ENCODE data around the gene ASB18. TPM values are rescaled to one million over a fixed set of nuclear protein-coding genes. Genes with fewer than 3 reads are reported as not detected.
A peak's percentile ranks its signal among the peaks of the same experiment; 100 is the strongest.

The ASB18 gene
- total and polyA plus RNA-seq, 2 of the 8 experiments (the other 6 are each of a cell fraction or from before 2014, with no cell fraction given), result not detected

- CTCF ChIA-PET (ENCODE audit: partially characterized antibody), result interaction anchor here (0.6 to 2.1 kb wide), 7 partner anchors 13 to 417 kb away, joined by 3 to 14 read pairs (median 5); no protein-coding TSS in a partner anchor
- POLR2A ChIA-PET (ENCODE audit: partially characterized antibody), result interaction anchor here (0.6 to 1.0 kb wide), 2 partner anchors 27 to 75 kb away, joined by 3 read pairs; no protein-coding TSS in a partner anchor
- no peak overlapping the region for H2BK15ac ChIP-seq (ENCODE audit: low read length)
- DNase-seq (ENCODE audit: low read depth in 1 of 2, low spot score in 2 of 2) (no peak), FAIRE-seq (no peak)
- no peak overlapping the region for H2BK20ac ChIP-seq (ENCODE audit: low read length)
- no peak overlapping the region for H2BK5ac ChIP-seq (ENCODE audit: low read depth, low read length)
- no peak overlapping the region for H2AFZ ChIP-seq (ENCODE audit: low read length)
- no peak overlapping the region for H3K23ac ChIP-seq (ENCODE audit: insufficient read length)
- no peak overlapping the region for H3K27ac ChIP-seq (ENCODE audit: low read depth, low read length)
- no peaks in the 10 kb centered on the region for H3K79me2 ChIP-seq (ENCODE audit: control insufficient read depth in 1 of 2, insufficient read depth in 2 of 2, low read length in 2 of 2)
- no peaks in the 10 kb centered on the region for H3K79me1 ChIP-seq (ENCODE audit: low read depth, low read length)
- no peak overlapping the region for H3K56ac ChIP-seq (replicated peaks; ENCODE audit: insufficient read length, low read depth, low read length)
- TF ChIP-seq BACH1 (IDR thresholded peaks at IDR 0.05; ENCODE audit: low read length) (no peak), EP300 (IDR thresholded peaks at IDR 0.05; ENCODE audit: borderline replicate concordance in 1 of 2, low read depth in 2 of 2, low read length in 2 of 2) (no peak), KDM5A (IDR thresholded peaks at IDR 0.05; ENCODE audit: low read length) (no peak), PHF8 (conservative IDR thresholded peaks at IDR 0.05; ENCODE audit: low read depth, low read length) (no peak), SIN3A (conservative IDR thresholded peaks at IDR 0.05 in 1 of 2, IDR thresholded peaks at IDR 0.05 in 1 of 2; ENCODE audit: low read depth in 1 of 2, low read length in 2 of 2) (no peak), ATF2 (IDR thresholded peaks at IDR 0.05; ENCODE audit: low read length) (no peak), RNF2 (IDR thresholded peaks at IDR 0.05; ENCODE audit: borderline replicate concordance, low read depth, low read length, missing control alignments, poor library complexity, severe bottlenecking) (no peak), ASH2L (IDR thresholded peaks at IDR 0.05; ENCODE audit: low read length) (no peak), SAP30 (IDR thresholded peaks at IDR 0.05; ENCODE audit: insufficient read depth, insufficient replicate concordance, low read length) (no peak), SP2 (IDR thresholded peaks at IDR 0.05; ENCODE audit: low read length) (no peak)
- peaks cover 0 to 4% (median 0%) of the 10 kb centered on the region in 4 experiments; a peak in 2 of 7 replicates for H3K4me1 ChIP-seq (replicated peaks in 1 of 4; ENCODE audit: control insufficient read depth in 3 of 4, insufficient read depth in 4 of 4, low read length in 3 of 4)
- 94% methylated on average over 7 of the region's 7 CpGs; no CpG with 5 or more reads in 1 of the 2 experiments for WGBS, 2 experiments (ENCODE audit: extremely low coverage in 1 of 2, insufficient coverage in 1 of 2, insufficient read length in 1 of 2, insufficient replicate concordance in 2 of 2, low coverage in 1 of 2, low lambda C conversion rate in 2 of 2, missing lambda C conversion rate in 1 of 2)
- H3K4me2 ChIP-seq (ENCODE audit: insufficient read depth in 1 of 2, low read depth in 2 of 2, low read length in 2 of 2), result no peak overlapping the region
- no peak overlapping the region for H3K9ac ChIP-seq (replicated peaks in 1 of 4; ENCODE audit: extremely low read depth in 1 of 4, low read depth in 3 of 4, low read length in 3 of 4)
- H3K9me3 ChIP-seq (ENCODE audit: insufficient read depth in 2 of 2, low read depth in 1 of 2, low read length in 1 of 2), result no peaks in the 10 kb centered on the region
- H3K4me3 ChIP-seq (ENCODE audit: extremely low read depth in 1 of 4, insufficient read depth in 2 of 4, low read depth in 3 of 4, low read length in 4 of 4), result no peak overlapping the region
- H4K5ac ChIP-seq (ENCODE audit: insufficient read length, low read depth, low read length), result no peak overlapping the region
- H2BK12ac ChIP-seq (ENCODE audit: low read depth, low read length), result no peak overlapping the region
- no peak overlapping the region for H3K4ac ChIP-seq (replicated peaks; ENCODE audit: insufficient read length, low read depth, low read length)
- no peaks in the 10 kb centered on the region for H4K20me1 ChIP-seq (replicated peaks in 1 of 2; ENCODE audit: control insufficient read depth in 1 of 2, insufficient read depth in 2 of 2, low read length in 2 of 2)
- H3K23me2 ChIP-seq (ENCODE audit: low read depth, low read length), result no peaks in the 10 kb centered on the region
- no peak overlapping the region for H4K91ac ChIP-seq (replicated peaks; ENCODE audit: insufficient read length, low read length)
- H2AK5ac ChIP-seq (ENCODE audit: low read depth, low read length), result no peak overlapping the region
- peak overlapping the region; percentile 38; the same call in 1 of the 2 replicates for H4K8ac ChIP-seq (ENCODE audit: extremely low read depth, insufficient read depth, low read length)
- no peaks in the 10 kb centered on the region for H3K36me3 ChIP-seq (ENCODE audit: control insufficient read depth in 2 of 4, insufficient read depth in 4 of 4, low read length in 3 of 4)
- no peak overlapping the region for H2BK120ac ChIP-seq (replicated peaks; ENCODE audit: low read depth, low read length)
- no peak overlapping the region; the same call in 1 of the 2 replicates for H3K18ac ChIP-seq (ENCODE audit: extremely low read depth, low read length)
- no peaks in the 10 kb centered on the region for H3K27me3 ChIP-seq (replicated peaks in 1 of 4; ENCODE audit: control insufficient read depth in 3 of 4, extremely low read depth in 1 of 4, insufficient read depth in 3 of 4, low read length in 3 of 4)
- H3K14ac ChIP-seq (ENCODE audit: insufficient read length), result no peak overlapping the region
Measured at GRCh38 chr2:236196366-236196765, 67.8 kb downstream of the ASB18 start.

Measured in H1 (cell line).